Upper lobe of right lung (tissue), 1 donor: ENCODE results near the gene SRXN1. TPM values are rescaled to one million over a fixed set of nuclear protein-coding genes. Genes with fewer than 3 reads are reported as not detected.

Experiments
- ATAC-seq: fragments of 200-7000 bp; cut with Tn5 transposase; one replicate; pipeline ENCODE4 v1.9.1; 2020; ENCODE audit warnings: mild to moderate bottlenecking, moderate library complexity
- DNase-seq: peaks from one replicate; pipeline ENCODE4 v3.0.0-alpha.2; 2020
- H3K27ac ChIP-seq: fragments of 200-600 bp; one replicate; pipeline ENCODE4 v1.8.0; 2022
- H3K27me3 ChIP-seq: fragments of 200-600 bp; one replicate; pipeline ENCODE4 v1.8.0; 2022; ENCODE audit warnings: mild to moderate bottlenecking
- H3K36me3 ChIP-seq: fragments of 200-600 bp; one replicate; pipeline ENCODE4 v1.8.0; 2022
- H3K4me1 ChIP-seq: fragments of 200-600 bp; one replicate; pipeline ENCODE4 v1.8.0; 2022
- H3K4me3 ChIP-seq: fragments of 200-600 bp; one replicate; pipeline ENCODE4 v1.8.0; 2022; ENCODE audit warnings: mild to moderate bottlenecking
- H3K9me3 ChIP-seq: fragments of 200-600 bp; one replicate; pipeline ENCODE4 v1.8.0; 2022
- intact Hi-C: fragments of 100-400 bp; cut with DNase I; formaldehyde crosslinking; loops from one replicate; pipeline ENCODE4 v1.11.0; 2022
- total RNA-seq: library from RNA; stranded (reverse); fragmentation: NEBNext Ultra II Directional; extraction: Animal tissue kit (Norgen Biotek cat#: 25700); gene quantifications from one replicate; pipeline ENCODE4 v1.2.1, GENCODE V29; 2021
- TF ChIP-seq, protein P1 (sequence below): fragments of 200-600 bp; IDR thresholded peaks from one replicate; pipeline ENCODE4 v1.8.0; 2022; ENCODE audit warnings: antibody characterized with exemption
- donor health status: DM: no; HTN: yes; CAD: no; lungs with severe emphysema.

SRXN1 gene
- total RNA-seq, 1 donor from 2014 or later, result 41.2 TPM

- Histone ChIP-seq H3K27ac (peak overlapping the region; percentile 90), H3K27me3 (no peaks in the 10 kb centered on the region), H3K9me3 (no peaks in the 10 kb centered on the region), H3K36me3 (peaks cover 18% of the 10 kb centered on the region), H3K4me1 (peaks cover 11% of the 10 kb centered on the region), H3K4me3 (peak overlapping the region; percentile 84)
- TF ChIP-seq, protein P1, sequence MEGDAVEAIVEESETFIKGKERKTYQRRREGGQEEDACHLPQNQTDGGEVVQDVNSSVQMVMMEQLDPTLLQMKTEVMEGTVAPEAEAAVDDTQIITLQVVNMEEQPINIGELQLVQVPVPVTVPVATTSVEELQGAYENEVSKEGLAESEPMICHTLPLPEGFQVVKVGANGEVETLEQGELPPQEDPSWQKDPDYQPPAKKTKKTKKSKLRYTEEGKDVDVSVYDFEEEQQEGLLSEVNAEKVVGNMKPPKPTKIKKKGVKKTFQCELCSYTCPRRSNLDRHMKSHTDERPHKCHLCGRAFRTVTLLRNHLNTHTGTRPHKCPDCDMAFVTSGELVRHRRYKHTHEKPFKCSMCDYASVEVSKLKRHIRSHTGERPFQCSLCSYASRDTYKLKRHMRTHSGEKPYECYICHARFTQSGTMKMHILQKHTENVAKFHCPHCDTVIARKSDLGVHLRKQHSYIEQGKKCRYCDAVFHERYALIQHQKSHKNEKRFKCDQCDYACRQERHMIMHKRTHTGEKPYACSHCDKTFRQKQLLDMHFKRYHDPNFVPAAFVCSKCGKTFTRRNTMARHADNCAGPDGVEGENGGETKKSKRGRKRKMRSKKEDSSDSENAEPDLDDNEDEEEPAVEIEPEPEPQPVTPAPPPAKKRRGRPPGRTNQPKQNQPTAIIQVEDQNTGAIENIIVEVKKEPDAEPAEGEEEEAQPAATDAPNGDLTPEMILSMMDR, result no peak
- peak; percentile 79 for DNase-seq
- peak; percentile 8 for ATAC-seq
- intact Hi-C loops, result no loop called here
Observed at GRCh38 chr20:652615-653109, 338 bp downstream of the SRXN1 start.

DNA sequence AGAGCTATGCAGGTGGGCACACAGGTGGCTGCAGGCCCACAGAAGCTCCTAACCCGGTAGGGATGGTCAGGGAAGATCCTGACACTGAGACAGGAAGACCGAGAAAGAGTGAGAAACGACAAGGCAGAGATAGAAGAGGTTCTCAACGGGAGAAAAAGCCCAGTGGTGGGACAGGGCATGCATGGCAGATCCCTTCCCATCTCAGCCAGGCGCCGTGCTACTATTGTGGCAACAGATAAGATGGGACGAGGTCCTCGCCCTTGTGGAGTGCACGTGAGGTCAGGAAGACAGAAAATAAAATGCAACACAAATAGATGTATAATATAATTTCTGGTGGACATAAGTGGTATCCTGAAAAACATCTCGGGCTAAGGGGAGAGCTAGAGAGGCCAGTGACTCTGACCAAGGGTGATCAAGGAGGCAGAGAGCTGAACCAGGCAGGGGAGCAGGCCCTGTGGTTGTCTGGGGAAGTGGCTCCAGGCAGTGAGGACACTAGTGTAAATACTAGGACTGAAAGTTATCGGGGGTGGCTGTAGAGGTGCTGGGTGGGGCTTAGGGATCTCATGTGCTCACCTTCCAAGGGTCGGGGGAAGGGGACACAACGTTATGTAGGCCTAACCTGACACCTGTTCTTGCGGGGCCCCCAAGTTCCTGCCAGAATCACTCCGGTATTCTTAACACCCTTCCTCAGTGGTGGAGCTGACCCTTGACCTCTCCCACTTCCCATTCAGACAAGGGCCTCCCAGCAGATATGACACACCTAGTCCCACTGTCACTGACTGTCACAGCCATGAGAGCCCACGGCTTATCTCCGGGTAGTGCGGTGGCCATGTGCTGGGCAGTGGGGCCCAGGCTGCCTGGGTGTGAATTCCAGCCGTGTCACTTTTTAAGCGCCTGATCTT lies 1.0 kb downstream of the SRXN1 start:
- Histone ChIP-seq H3K27me3 (no peaks in the 10 kb centered on the region), H3K36me3 (peaks cover 24% of the 10 kb centered on the region), H3K4me1 (peaks cover 11% of the 10 kb centered on the region), H3K9me3 (no peaks in the 10 kb centered on the region), H3K4me3 (peak overlapping the region; percentile 84), H3K27ac (peak overlapping the region; percentile 90)
- intact Hi-C loops, result no loop called here
- peak; percentile 1 for ATAC-seq
- TF ChIP-seq, protein P1, result no peak
- DNase-seq, result no peak

- ATAC-seq (no peak), DNase-seq (no peak)
- H3K27me3 ChIP-seq, result no peaks in the 10 kb centered on the region
- H3K4me1 ChIP-seq, result peaks cover 15% of the 10 kb centered on the region
- H3K36me3 ChIP-seq, result peaks cover 26% of the 10 kb centered on the region
- no peaks in the 10 kb centered on the region for H3K9me3 ChIP-seq
- intact Hi-C loops, result no loop called here
- H3K4me3 ChIP-seq, result no peak overlapping the region
- TF ChIP-seq, protein P1, result no peak
- no peak overlapping the region for H3K27ac ChIP-seq
Observed at GRCh38 chr20:650954-651353, 2.0 kb downstream of the SRXN1 start.

DNA sequence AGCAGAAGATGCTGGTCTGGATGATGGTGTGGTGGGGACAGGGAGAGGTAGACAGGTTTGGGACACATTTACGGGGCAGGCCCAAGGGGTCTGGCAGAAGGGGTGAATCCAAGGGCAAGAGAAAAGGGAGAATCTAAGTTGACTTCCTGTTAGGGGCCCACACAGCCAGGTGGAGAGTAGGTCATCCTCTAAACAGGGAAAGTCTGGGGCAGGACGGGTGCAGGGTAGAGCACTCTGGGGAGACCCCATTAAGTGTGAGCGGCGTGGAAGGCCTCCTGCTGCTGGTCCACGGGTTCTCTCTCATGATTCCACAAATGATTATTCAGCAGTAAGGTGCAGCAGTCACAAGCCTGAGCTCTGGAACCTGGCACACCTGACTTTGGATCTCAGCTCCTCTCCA lies 2.7 kb downstream of the SRXN1 start:
- DNase-seq (no peak), ATAC-seq (no peak)
- H3K4me3 ChIP-seq, result no peak overlapping the region
- TF ChIP-seq, protein P1, result no peak
- intact Hi-C loops, result no loop called here
- H3K27ac ChIP-seq, result no peak overlapping the region
- H3K36me3 ChIP-seq, result peaks cover 26% of the 10 kb centered on the region
- H3K27me3 ChIP-seq, result no peaks in the 10 kb centered on the region
- peaks cover 20% of the 10 kb centered on the region for H3K4me1 ChIP-seq
- H3K9me3 ChIP-seq, result no peaks in the 10 kb centered on the region

- H3K27me3 ChIP-seq, result no peaks in the 10 kb centered on the region
- intact Hi-C loops, result loop anchor here (5.0 kb wide), 1 partner anchor 85 kb away; no protein-coding TSS in a partner anchor
- H3K4me3 ChIP-seq, result no peak overlapping the region
- H3K4me1 ChIP-seq, result peaks cover 18% of the 10 kb centered on the region
- ATAC-seq (no peak), DNase-seq (no peak)
- H3K9me3 ChIP-seq, result no peaks in the 10 kb centered on the region
- peaks cover 26% of the 10 kb centered on the region for H3K36me3 ChIP-seq
- TF ChIP-seq, protein P1, result no peak
- H3K27ac ChIP-seq, result no peak overlapping the region
Observed at GRCh38 chr20:647479-648019, 5.5 kb downstream of the SRXN1 start.
